ENCODE measurements around the gene GOLGA8K.
"Not testable (repeated sequence)": the region's sequence is repeated elsewhere in the genome, so short reads cannot be mapped to it uniquely, and the experiment has no call there.

The GOLGA8K gene

DNA sequence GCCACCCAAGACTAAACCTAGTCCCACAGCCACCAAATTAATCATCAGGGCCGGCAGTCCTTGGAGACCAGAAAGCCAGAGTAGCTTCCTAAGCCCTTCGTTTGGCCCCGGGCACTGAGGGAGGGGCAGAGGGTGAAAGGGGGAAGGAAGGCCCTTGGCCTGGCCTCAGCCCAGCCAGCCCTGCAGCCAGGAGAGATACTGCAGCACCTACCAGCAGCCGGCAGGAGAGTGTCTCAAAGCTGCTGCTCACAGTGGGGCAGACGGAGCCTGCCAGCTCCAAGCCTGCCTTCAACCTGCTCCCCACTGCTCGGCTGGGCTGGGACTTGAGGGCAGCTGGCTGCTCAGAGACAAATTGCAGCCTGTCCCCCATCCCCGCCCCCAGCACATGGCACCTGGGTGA lies 50.3 kb downstream of the GOLGA8K start:
- not testable (repeated sequence) for DNase-seq

DNA sequence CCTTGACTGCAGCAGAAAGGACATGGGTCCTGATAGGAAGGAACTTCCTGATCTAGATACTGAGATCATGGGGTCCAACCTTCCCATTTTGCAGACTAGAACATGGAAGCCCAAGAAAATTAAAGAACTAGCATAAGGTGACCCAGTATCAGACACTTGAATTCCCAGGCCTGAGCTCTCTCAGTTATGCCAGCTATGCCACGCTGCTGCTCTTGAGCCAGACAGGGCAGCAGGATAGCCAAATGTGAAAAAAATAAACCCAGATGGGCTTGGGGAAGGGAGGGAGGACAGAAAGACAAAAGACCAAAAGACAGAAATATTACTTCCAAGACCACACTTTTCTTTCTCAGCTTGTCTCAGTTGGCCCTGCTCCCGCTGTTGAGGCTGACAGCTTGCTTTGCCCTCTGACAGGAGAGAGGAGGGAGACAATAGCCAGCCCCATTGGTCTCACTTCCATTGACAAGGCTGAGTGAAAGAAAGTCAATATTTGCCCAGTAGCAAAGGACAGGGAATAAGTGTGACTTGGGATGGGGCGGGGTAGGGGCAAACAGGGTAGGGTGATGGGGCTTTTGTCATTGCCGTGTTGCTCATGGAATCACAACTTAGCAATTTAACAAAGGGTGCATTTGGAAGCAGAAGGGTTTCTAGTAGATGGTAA lies 52.4 kb downstream of the GOLGA8K start:
- DNase-seq, result not testable (repeated sequence)

DNA sequence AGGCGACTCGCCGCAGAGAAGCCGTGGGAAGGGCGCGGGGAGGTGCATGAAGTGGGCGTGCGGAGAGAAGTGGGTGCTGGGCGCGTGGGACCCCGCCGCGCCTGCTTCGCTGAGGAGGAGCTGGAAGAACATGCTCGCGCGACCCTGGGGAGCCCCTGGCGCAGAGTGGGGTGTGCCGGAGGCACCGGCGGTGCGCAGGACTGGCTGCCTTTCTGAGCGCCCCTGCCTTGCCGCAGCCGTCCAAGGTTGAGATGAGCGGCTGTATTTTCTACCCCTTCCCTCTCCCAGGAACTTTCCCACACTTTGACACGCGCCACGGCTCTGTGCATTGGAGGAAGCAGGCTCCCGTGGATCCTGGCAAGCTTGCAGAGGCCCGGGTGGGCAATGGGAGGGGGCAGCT lies 56.1 kb downstream of the GOLGA8K start:
- not testable (repeated sequence) for DNase-seq

DNA sequence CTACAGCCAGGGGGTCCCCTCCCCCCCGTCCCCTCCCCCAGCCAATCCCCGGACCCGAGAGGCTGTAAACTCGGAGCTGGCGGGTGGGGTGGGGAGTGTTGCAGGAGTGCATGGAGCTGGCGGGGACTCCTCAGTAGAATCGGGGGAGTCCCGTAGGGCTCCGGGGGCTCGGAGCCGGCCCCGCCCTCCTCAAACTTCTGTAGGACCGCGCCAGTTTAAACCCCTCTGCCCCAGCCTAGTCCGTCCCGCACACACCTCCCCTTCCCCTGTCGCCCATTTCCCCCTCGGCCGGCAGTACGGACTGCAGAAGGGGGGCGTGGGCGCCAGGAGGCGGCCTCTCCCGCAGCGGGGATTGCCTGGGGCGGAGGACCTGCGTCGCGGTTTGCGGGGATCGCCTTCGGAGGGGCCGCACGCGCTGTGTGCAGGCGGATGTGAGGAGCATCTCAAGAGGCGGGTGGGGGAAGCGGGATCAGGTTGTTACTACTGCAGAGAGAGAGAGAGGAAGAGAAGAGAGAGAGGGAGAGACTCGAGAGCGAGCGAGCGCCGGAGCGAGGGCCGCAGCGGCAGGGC lies 57.0 kb downstream of the GOLGA8K start:
- DNase-seq, result not testable (repeated sequence)

DNA sequence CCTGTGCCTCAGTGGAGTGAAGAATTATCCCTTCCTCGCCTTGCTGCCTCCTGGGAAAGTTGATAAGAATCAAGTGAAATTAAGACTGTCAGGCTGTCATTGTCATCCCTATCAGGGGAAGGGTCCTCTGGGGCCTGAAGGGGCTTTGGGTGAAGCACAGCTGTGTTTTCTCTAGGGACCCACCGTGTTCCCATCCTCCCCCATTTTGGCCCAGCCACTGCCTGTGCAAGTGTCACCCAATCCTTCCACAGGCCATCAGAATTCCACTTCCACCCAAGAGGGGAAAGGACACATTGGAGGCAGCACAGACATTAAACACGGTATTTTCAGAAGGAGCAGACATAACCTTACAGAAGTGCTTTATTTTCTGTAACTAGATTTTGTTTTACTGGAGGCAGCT lies 59.2 kb downstream of the GOLGA8K start:
- not testable (repeated sequence) for DNase-seq

Data from SIG-M5 (cell line).